B cell (primary cell): ENCODE results near the gene DUSP1.

Experiments used
- CTCF ChIP-seq: fragments of 200-600 bp; IDR thresholded peaks from one replicate; pipeline ENCODE4 v1.8.0; 2022; ENCODE audit warnings: antibody characterized with exemption, mild to moderate bottlenecking
- EZH2 ChIP-seq: IDR thresholded peaks from 2 replicates; pipeline ENCODE4 v1.6.1; 2012; ENCODE audit warnings: borderline replicate concordance, low read depth, mild to moderate bottlenecking, moderate library complexity, low read length; ENCODE audit not compliant: insufficient read depth, poor library complexity, severe bottlenecking

- no peak for TF ChIP-seq CTCF
- TF ChIP-seq EZH2, result no peak
Measured at GRCh38 chr5:172791286-172791685, 20.3 kb upstream of the DUSP1 start.
